Activated CD8-positive, alpha-beta T cell treated with anti-CD3 and anti-CD28 coated beads, Interleukin-2, amount 10 ng/mL, durations not matched to agents 7 days and 5 days (primary cell): ENCODE data around the gene IGF1R. TPM values are rescaled to one million over a fixed set of nuclear protein-coding genes. Genes with fewer than 3 reads are reported as not detected.

Experiments used
- ATAC-seq: fragments of 150-1000 bp; cut with Tn5 transposase; one replicate; pipeline ENCODE4 v1.10.0; 2021; ENCODE audit warnings: moderate library complexity
- CTCF ChIA-PET: fragments of 350-600 bp; sonication (Branson Sonifier 250); formaldehyde crosslinking; loops from one replicate; lab custom pipeline; 2021; ENCODE audit warnings: antibody characterized with exemption; lab: Charles Lee
- POLR2A ChIA-PET: fragments of 350-600 bp; sonication (Branson Sonifier 250); formaldehyde crosslinking; loops from one replicate; lab custom pipeline; 2021; ENCODE audit warnings: antibody characterized with exemption; lab: Charles Lee
- DNase-seq: peaks from one replicate; pipeline ENCODE4 v3.0.0-alpha.2; 2020
- H3K27ac Mint-ChIP-seq: one replicate; pipeline ENCODE4 v1.8.0; 2021; ENCODE audit warnings: mild to moderate bottlenecking, mixed read lengths
- H3K27me3 Mint-ChIP-seq: one replicate; pipeline ENCODE4 v1.8.0; 2021; ENCODE audit warnings: low read depth, mixed read lengths
- H3K36me3 Mint-ChIP-seq: one replicate; pipeline ENCODE4 v1.8.0; 2021; ENCODE audit warnings: low read depth, mixed read lengths
- H3K4me1 Mint-ChIP-seq: one replicate; pipeline ENCODE4 v1.8.0; 2021; ENCODE audit warnings: low read depth, mixed read lengths
- H3K4me3 Mint-ChIP-seq: one replicate; pipeline ENCODE4 v1.8.0; 2021; ENCODE audit warnings: mild to moderate bottlenecking, mixed read lengths
- H3K9me3 Mint-ChIP-seq: one replicate; pipeline ENCODE4 v1.8.0; 2022; ENCODE audit warnings: mixed read lengths; ENCODE audit not compliant: insufficient read depth
- total RNA-seq, 2 experiments: library from RNA; stranded (reverse); gene quantifications; one replicate each; pipeline ENCODE4 v1.2.3, GENCODE V29; 2021

Gene IGF1R
- total RNA-seq, 2 experiments from 2014 or later = 9.1 to 10.6 TPM

DNA sequence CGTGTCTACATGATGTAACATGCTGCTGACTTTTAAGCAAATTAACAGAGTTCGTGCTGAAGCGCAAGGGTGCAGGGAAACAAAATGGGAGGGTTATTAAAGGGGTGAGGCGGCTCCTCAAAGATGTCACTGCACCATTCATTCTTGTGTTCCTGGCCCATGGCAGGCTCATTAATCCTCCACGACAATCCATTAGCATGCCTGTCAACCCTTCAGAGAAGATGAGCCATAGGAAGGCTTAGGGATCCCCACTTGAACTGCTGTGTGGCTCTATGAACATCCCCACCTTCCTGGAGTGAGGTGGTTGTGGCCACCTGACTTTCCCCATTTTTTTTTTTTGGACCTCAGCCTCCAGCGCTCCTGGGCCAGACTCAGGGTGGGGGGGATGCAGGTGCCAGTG, 45.8 kb downstream of the IGF1R start:
- Mint-ChIP-seq H3K36me3 (no peaks in the 10 kb centered on the region), H3K9me3 (no peaks in the 10 kb centered on the region), H3K27ac (no peak overlapping the region), H3K4me1 (no peaks in the 10 kb centered on the region), H3K27me3 (no peaks in the 10 kb centered on the region), H3K4me3 (no peak overlapping the region)
- ChIA-PET CTCF (no interaction called here), POLR2A (no interaction called here)
- no peak for ATAC-seq
- no peak for DNase-seq

DNA sequence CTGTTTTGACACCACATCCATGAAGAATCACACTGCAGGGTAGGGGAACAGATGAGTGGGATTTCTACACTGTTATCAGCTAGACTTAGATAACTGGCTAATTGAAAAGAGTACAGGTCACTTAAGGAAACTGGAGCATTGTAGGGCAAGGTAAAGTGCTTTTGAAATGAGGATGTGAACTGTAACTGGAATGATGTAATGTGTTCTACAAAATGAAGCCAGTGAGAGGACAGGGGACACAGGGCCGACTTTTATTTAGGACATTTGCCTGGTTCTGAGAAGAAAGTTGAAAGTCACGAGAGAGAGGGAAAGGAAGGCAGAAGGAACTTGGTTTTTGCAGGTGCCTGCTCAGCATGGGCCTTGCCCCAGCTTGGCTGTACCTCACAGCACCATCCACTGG, 50.5 kb downstream of the IGF1R start:
- CTCF ChIA-PET = interaction anchor here (1.0 kb wide), 1 partner anchor 46 kb away, joined by 3 read pairs; no protein-coding TSS in a partner anchor
- Mint-ChIP-seq H3K36me3 (no peaks in the 10 kb centered on the region), H3K4me1 (peaks cover 7% of the 10 kb centered on the region), H3K9me3 (no peaks in the 10 kb centered on the region), H3K4me3 (no peak overlapping the region), H3K27me3 (no peaks in the 10 kb centered on the region), H3K27ac (no peak overlapping the region)
- POLR2A ChIA-PET = interaction anchor here (0.6 kb wide), 2 partner anchors 134 to 1035 kb away, joined by 3 to 4 read pairs; partner anchors contain the start of gene LYSMD4
- no peak for ATAC-seq
- no peak for DNase-seq

- ATAC-seq = no peak
- Mint-ChIP-seq H3K27me3 (no peaks in the 10 kb centered on the region), H3K4me1 (peaks cover 7% of the 10 kb centered on the region), H3K9me3 (no peaks in the 10 kb centered on the region), H3K4me3 (no peak overlapping the region), H3K27ac (no peak overlapping the region), H3K36me3 (no peaks in the 10 kb centered on the region)
- no peak for DNase-seq
- POLR2A ChIA-PET = interaction anchor here (0.6 kb wide), 1 partner anchor 135 kb away, joined by 4 read pairs; no protein-coding TSS in a partner anchor
- CTCF ChIA-PET = interaction anchor here (1.0 kb wide), 1 partner anchor 47 kb away, joined by 3 read pairs; no protein-coding TSS in a partner anchor
Measured at GRCh38 chr15:98699591-98700424, 51.5 kb downstream of the IGF1R start.

DNA sequence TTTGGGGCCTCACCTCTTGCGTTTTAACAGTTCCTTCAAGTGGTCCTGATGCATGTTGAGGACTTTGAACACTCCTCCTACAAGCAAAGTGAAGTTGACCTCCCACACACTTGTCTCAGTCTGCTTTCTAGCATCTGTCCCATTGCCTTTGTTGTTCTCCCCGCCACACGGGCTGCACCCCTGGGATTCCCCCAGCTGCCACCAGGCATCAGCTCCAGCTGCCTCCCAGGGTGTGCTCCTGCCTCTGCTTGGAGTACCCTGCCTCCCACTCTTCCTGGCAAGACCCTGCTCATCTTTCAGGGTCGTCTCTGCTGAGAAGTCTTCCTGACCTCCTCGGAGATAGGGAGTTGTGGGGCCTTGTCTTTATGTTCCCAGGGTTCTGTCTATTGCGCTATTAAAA, 52.2 kb downstream of the IGF1R start:
- ChIA-PET POLR2A (no interaction called here), CTCF (no interaction called here)
- Mint-ChIP-seq H3K27ac (no peak overlapping the region), H3K36me3 (no peaks in the 10 kb centered on the region), H3K9me3 (no peaks in the 10 kb centered on the region), H3K4me1 (peaks cover 7% of the 10 kb centered on the region), H3K4me3 (no peak overlapping the region), H3K27me3 (no peaks in the 10 kb centered on the region)
- no peak for DNase-seq
- no peak for ATAC-seq

- Mint-ChIP-seq H3K36me3 (no peaks in the 10 kb centered on the region), H3K4me3 (no peak overlapping the region), H3K4me1 (peaks cover 7% of the 10 kb centered on the region), H3K9me3 (no peaks in the 10 kb centered on the region), H3K27ac (no peak overlapping the region), H3K27me3 (no peaks in the 10 kb centered on the region)
- ChIA-PET POLR2A (no interaction called here), CTCF (interaction anchor here (1.4 to 1.5 kb wide), 2 partner anchors 12 to 19 kb away, joined by 3 read pairs; no protein-coding TSS in a partner anchor)
- no peak for ATAC-seq
- DNase-seq = no peak
Measured at GRCh38 chr15:98703126-98703685, 54.9 kb downstream of the IGF1R start.

GRCh38 chr15:98705070-98705469, 56.7 kb downstream of the IGF1R start:
- ChIA-PET POLR2A (no interaction called here), CTCF (interaction anchor here (1.5 kb wide), 1 partner anchor 10 kb away, joined by 3 read pairs; no protein-coding TSS in a partner anchor)
- no peak for ATAC-seq
- H3K27ac Mint-ChIP-seq = no peak overlapping the region
- no peak for DNase-seq
- H3K27me3 Mint-ChIP-seq = no peaks in the 10 kb centered on the region
- no peak overlapping the region for H3K4me3 Mint-ChIP-seq
- H3K4me1 Mint-ChIP-seq = peaks cover 5% of the 10 kb centered on the region
- H3K9me3 Mint-ChIP-seq = no peaks in the 10 kb centered on the region
- H3K36me3 Mint-ChIP-seq = no peaks in the 10 kb centered on the region

- Mint-ChIP-seq H3K27ac (no peak overlapping the region), H3K36me3 (peaks cover 1% of the 10 kb centered on the region), H3K4me1 (peaks cover 5% of the 10 kb centered on the region), H3K9me3 (no peaks in the 10 kb centered on the region), H3K27me3 (no peaks in the 10 kb centered on the region), H3K4me3 (no peak overlapping the region)
- ChIA-PET POLR2A (no interaction called here), CTCF (no interaction called here)
- DNase-seq = no peak
- no peak for ATAC-seq
Measured at GRCh38 chr15:98706387-98706786, 58.0 kb downstream of the IGF1R start.

GRCh38 chr15:98706986-98707385, 58.6 kb downstream of the IGF1R start:
- no peak for DNase-seq
- Mint-ChIP-seq H3K4me1 (peaks cover 5% of the 10 kb centered on the region), H3K36me3 (peaks cover 5% of the 10 kb centered on the region), H3K27me3 (no peaks in the 10 kb centered on the region), H3K9me3 (no peaks in the 10 kb centered on the region), H3K4me3 (no peak overlapping the region), H3K27ac (no peak overlapping the region)
- no peak for ATAC-seq
- POLR2A ChIA-PET = no interaction called here
- CTCF ChIA-PET = no interaction called here

DNA sequence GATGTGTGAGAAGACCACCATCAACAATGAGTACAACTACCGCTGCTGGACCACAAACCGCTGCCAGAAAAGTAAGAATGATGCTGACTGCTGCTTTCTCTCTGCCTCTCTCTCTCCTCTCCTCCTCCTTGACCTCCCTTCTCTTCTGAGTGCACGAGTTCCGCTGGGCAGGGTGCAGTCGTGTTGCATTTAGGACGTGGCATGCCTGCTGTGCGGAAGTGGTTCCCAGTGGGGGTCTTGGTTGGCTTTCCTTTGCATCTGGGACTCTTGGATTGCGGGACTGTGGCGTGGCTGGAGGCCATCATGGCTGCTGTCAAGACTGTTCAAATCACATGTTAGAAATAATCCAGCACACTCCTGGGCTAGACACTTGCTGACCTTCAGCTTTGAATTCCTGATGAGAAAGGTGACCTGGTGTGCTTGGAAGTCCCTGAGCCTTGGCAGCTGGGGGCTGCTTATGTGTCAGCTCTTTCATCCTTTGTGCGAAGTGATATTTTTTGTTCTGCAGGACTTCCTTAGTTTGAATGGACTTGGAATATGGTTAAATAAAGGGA, 59.8 kb downstream of the IGF1R start:
- CTCF ChIA-PET = no interaction called here
- peaks cover 6% of the 10 kb centered on the region for H3K4me1 Mint-ChIP-seq

DNA sequence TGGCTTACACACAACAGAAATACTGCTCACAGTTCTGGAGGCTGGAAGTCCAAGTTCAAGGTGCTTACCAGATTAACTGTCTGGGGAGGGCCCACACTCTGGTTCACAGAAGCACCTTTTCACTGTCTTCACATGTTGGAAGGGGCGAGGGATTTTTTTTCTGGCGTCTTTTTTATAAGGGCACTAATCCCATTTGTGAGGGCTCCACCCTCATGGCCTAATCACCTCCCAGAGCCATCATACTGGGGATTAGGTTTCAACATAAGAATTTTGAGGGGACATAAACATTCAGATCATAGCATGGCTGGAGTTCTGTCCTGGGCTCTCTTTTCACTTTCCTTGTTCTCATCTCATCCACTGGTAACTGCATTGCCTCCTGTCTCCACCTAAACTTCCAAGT, 63.5 kb downstream of the IGF1R start:
- Mint-ChIP-seq H3K4me3 (no peak overlapping the region), H3K4me1 (peaks cover 39% of the 10 kb centered on the region), H3K27me3 (no peaks in the 10 kb centered on the region), H3K36me3 (peaks cover 8% of the 10 kb centered on the region), H3K27ac (no peak overlapping the region), H3K9me3 (no peaks in the 10 kb centered on the region)
- ChIA-PET CTCF (no interaction called here), POLR2A (no interaction called here)
- ATAC-seq = no peak
- DNase-seq = no peak

More for the DNA sequence above, 59.8 kb downstream of the IGF1R start:
- POLR2A ChIA-PET = no interaction called here
- no peaks in the 10 kb centered on the region for H3K9me3 Mint-ChIP-seq
- no peak overlapping the region for H3K27ac Mint-ChIP-seq
- peaks cover 8% of the 10 kb centered on the region for H3K36me3 Mint-ChIP-seq
- no peak for DNase-seq
- ATAC-seq = no peak
- no peaks in the 10 kb centered on the region for H3K27me3 Mint-ChIP-seq
- no peak overlapping the region for H3K4me3 Mint-ChIP-seq

DNA sequence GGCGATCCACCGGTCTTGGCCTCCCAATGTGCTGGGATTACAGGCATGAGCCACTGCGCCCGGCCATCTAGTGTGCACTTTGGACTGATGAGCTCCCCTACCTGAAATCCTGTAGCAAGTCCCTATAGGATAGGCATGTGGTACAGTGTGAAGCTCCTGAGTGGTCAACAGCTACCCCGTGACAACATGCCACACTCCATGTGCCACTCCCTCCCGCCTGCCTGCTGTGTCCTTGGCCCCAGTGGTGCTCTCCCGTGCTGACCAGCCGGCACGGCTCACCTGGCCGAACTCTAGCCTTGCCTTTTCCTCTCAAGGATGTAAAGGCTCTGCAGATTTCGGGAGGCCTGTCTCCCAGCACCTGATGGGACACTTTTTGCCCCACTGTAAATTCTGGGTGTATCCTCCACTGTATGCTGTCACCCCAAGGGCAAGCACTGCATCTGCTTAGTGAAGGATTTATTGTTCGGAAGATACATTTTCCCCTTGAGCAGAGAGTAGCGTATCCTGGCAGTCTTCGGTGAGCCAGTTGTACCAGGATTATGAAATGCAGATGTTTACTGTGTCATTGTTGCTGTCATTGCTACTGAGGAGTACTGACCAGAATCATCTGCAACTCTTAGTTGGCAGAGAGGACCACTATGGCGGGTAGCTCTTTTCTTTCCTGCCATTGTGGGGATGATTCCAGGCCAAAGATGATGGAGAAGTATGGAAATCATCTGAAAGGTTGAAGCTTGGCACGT, 64.7 kb downstream of the IGF1R start:
- H3K4me1 Mint-ChIP-seq = peaks cover 42% of the 10 kb centered on the region
- ATAC-seq (no peak), DNase-seq (no peak)
- H3K27ac Mint-ChIP-seq = peak overlapping the region; percentile 17
- no peaks in the 10 kb centered on the region for H3K9me3 Mint-ChIP-seq
- POLR2A ChIA-PET = interaction anchor here (0.7 kb wide), 1 partner anchor 62 kb away, joined by 3 read pairs; no protein-coding TSS in a partner anchor
- no peaks in the 10 kb centered on the region for H3K27me3 Mint-ChIP-seq
- CTCF ChIA-PET = no interaction called here
- no peak overlapping the region for H3K4me3 Mint-ChIP-seq
- H3K36me3 Mint-ChIP-seq = peaks cover 8% of the 10 kb centered on the region
